ENCODE data around the gene POLR1E.

DNA sequence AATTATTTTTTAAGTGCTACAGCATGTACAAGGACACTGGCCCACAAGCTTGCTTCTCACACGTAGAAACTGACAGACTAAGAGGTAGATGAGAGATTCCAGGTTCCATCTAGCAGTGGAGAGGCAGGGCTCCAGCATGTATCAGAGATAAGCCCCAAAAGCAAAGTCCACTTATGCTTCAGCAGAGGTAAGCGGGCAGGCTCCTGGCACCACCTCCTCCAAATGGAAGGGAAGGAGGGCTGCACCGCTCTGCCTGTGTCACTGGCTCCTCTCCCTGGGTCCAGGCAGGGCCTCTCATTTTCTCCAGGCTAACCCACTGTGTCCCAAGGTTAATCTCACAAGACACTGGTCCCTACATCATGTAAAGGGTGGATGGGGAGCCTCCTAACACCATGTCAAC, 47.4 kb upstream of the POLR1E start:
- TF ChIP-seq, protein P1, sequence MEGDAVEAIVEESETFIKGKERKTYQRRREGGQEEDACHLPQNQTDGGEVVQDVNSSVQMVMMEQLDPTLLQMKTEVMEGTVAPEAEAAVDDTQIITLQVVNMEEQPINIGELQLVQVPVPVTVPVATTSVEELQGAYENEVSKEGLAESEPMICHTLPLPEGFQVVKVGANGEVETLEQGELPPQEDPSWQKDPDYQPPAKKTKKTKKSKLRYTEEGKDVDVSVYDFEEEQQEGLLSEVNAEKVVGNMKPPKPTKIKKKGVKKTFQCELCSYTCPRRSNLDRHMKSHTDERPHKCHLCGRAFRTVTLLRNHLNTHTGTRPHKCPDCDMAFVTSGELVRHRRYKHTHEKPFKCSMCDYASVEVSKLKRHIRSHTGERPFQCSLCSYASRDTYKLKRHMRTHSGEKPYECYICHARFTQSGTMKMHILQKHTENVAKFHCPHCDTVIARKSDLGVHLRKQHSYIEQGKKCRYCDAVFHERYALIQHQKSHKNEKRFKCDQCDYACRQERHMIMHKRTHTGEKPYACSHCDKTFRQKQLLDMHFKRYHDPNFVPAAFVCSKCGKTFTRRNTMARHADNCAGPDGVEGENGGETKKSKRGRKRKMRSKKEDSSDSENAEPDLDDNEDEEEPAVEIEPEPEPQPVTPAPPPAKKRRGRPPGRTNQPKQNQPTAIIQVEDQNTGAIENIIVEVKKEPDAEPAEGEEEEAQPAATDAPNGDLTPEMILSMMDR (IDR thresholded peaks at IDR 0.05; ENCODE audit: insufficient read depth, low read length), result no peak
- TF ChIP-seq POLR2AphosphoS5 (IDR thresholded peaks at IDR 0.05; ENCODE audit: low read depth), result no peak

Measured in HL-60 (cell line).